Fibroblast of the aortic adventitia (primary cell): ENCODE measurements around the gene SPNS2. TPM values are rescaled to one million over a fixed set of nuclear protein-coding genes. Genes with fewer than 3 reads are reported as not detected.

ENCODE experiments used
- DNase-seq: peaks from one replicate; pipeline ENCODE4 v3.0.0-alpha.2; 2010; ENCODE audit warnings: low read depth
- H3K4me3 ChIP-seq: 2 replicates; pipeline ENCODE4 v1.5.1; 2011; ENCODE audit warnings: low read depth, mild to moderate bottlenecking, control low read depth, low read length, moderate library complexity
- total RNA-seq: library from RNA; depleted of rRNA; stranded (reverse); fragments of >200 nt; gene quantifications from 2 replicates; pipeline ENCODE4 v1.2.3, GENCODE V29; 2012; ENCODE audit warnings: low replicate concordance
- TF ChIP-seq, protein P1 (sequence below): IDR thresholded peaks from 2 replicates; pipeline ENCODE4 v1.5.1; 2011; ENCODE audit warnings: mild to moderate bottlenecking, low read length, control low read depth, inconsistent platforms; ENCODE audit not compliant: insufficient read depth

SPNS2 gene
- total RNA-seq, 1 donor: 0.27 TPM

DNA sequence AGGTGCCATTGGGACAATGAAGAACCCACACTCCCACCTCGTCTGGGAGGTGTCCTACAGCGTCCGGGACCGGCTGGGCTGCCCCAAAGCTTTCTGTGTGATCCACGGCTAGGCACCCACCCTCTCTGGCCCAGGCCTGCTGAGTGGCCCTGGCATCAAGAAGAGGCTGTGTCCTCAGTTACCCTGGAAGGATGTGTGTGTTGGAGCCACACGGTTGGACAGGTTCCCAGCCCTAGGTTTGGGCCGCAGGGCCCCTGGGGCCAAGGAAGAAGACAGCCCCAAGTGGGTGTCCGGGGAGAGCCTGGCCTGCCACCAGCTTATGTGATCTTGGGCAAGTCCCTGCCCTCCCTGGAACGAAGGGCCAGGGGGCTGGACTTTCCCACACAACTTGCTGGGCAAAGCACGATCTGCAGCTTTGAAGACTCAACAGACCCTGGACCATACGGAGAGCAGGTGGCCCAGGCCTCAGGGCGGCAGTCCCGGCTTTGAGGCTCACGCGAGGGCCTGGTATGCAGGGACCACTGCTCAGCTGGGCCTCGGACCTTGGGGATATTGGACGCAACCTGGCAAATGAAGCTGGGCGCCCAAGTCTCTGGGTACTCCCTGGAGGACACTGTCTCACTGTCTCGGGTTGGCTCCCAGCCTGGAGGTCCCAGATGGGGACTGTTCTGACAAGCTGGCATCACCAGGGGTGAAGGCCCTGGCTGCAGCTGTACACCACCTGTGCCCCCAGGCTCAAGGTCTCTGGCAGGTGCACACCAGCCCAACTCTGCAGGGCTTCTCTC, 39.0 kb downstream of the SPNS2 start:
- TF ChIP-seq, protein P1, sequence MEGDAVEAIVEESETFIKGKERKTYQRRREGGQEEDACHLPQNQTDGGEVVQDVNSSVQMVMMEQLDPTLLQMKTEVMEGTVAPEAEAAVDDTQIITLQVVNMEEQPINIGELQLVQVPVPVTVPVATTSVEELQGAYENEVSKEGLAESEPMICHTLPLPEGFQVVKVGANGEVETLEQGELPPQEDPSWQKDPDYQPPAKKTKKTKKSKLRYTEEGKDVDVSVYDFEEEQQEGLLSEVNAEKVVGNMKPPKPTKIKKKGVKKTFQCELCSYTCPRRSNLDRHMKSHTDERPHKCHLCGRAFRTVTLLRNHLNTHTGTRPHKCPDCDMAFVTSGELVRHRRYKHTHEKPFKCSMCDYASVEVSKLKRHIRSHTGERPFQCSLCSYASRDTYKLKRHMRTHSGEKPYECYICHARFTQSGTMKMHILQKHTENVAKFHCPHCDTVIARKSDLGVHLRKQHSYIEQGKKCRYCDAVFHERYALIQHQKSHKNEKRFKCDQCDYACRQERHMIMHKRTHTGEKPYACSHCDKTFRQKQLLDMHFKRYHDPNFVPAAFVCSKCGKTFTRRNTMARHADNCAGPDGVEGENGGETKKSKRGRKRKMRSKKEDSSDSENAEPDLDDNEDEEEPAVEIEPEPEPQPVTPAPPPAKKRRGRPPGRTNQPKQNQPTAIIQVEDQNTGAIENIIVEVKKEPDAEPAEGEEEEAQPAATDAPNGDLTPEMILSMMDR: no peak
- no peak overlapping the region for H3K4me3 ChIP-seq
- DNase-seq: no peak

DNA sequence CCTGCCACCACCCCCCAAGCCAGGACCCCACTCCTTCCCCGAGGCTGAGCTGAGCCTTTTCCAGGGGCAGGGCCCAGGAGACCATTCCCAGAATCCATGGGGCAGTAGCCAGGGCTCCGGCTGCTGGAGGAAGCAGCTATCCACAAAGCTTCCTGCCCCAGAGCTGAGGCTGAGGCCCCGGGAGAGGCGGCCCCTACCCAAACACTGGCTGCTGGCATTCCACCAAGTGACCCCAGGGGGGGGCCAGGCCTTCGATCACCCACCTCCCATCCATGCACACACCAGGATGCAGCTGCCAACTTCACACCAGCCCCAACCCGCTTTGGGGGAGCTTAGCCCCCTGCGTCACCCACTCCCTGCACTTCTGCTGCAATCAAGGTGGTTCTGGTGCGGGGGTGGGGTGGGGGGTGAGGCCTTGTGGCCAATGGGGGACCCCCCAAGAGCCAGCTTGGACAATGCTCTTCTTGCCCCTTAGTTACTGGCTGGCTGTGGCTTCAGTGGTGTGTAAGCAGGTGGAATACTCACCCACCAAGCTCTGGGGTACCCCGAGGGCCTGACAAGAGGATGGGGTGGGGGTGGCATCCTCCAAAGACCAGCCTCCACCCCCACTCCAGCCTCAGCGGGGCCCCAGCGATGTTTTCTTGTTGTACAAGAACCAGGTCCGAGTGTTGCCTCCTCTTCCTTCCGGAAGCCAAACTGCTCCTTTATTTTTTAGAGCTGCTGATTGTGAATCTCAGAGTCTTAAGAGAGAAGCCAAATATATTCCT, 39.7 kb downstream of the SPNS2 start:
- DNase-seq: no peak
- TF ChIP-seq, protein P1: no peak
- no peak overlapping the region for H3K4me3 ChIP-seq

DNA sequence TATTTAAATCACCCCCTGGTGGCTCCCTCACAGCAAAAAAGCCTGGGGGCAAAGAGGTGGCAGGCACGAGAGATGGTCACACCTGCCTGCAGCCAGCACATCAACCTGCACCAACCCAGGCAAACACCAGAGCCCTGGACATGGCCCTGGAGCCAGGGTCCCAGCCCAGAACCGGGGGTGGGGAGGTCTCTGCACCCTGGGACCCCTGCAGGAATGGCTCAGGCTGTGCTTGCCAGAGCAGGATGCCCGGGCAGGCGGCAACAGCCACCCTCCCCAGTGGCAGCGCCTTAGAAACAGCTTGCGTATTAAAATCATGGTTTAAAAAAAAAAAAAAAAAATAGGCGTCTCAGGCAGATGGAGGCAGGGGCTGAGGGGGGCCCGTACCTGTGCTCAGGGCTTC, 40.3 kb downstream of the SPNS2 start:
- H3K4me3 ChIP-seq: no peak overlapping the region
- TF ChIP-seq, protein P1: no peak
- no peak for DNase-seq

DNA sequence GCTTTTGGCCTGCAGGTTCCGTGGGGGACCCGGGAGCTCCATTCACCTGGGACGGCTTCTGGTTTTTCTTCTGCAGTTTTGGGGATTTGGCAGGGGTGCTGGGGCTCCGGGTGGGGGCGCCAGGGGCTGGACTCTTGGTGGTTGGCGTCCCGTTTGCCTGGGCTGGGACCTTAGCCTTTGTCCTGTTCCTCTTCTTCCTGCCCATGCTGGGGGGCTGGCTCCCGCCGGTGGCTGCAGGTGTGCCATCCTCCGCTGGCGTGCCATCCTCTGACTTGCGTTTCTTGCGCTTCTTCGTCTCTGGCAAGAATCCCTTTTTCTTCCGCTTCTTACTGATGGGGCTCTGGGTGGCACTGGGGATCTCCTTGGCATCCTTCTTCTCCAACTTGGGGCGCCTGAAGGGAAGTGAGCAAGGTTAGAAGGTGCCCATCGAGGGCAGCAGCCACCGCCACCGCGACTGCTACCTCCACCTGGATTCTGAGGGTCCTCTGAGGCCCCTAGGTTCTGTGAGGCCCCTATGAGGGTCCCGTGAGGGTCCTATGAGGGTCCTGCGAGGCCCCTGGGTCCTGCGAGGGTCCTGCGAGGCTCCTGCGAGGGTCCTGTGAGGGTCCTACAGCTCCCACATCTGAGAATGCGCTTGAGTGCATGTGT, 41.0 kb downstream of the SPNS2 start:
- no peak overlapping the region for H3K4me3 ChIP-seq
- TF ChIP-seq, protein P1: no peak
- DNase-seq: no peak

DNA sequence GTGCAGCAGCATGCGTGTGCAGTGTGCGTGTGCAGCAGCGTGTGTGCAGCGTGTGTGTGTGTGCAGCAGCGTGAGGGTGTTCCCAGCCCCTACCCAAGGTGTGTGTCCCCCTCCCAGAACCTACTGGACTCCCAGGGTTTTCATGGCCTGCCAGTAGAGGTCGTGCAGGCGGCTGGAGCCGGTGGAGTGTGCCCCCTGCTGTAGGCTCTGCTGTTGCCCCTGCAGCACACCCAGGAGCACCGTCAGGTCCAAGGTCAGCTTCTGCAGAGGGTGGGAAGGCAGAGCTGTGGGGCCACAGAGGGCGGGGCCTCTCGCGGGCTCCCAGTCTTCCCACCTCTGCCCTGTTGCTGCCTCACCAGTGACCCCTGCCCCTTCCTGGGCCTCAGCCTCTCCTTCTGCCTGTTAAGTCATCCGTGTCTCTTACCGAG, 41.6 kb downstream of the SPNS2 start:
- TF ChIP-seq, protein P1: no peak
- DNase-seq: no peak
- H3K4me3 ChIP-seq: no peak overlapping the region

DNA sequence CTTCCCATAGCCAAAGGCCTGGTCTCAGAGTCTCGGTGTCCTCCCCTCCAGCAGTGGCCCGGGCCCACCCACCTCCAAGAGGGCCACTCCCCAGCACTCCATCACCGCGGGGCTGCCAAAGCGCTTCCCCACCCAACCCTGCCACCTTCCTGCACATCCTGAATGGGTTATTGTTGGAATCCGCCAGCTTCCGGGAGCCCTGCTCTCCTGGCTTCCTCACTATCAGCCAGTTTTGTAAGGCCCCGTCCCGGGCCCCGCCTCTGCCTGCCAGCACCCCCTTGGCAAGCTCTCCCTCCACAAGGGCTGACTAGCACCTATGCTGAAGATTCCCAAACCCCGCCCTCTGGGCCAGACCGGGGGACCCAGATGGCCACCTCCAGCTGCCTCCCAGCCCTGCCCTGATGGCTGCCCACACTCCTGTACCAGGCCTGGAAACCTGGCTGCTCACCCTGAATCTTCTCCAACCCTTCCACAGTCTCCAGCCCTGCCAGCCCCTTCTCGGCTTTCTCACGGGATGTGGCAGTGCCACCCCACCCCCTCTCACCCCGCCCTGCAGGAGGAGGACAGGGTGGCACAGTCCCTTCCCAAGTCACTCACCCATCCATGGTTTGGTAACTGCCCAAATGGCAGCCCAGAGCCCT, 42.1 kb downstream of the SPNS2 start:
- no peak for DNase-seq
- TF ChIP-seq, protein P1: no peak
- H3K4me3 ChIP-seq: no peak overlapping the region
